Measurements from ENCODE around the gene LDB3.
A peak's percentile ranks its signal among the peaks of the same experiment; 100 is the strongest.

Gene LDB3

GRCh38 chr10:86678999-86679792, 10.9 kb downstream of the LDB3 start:
- peak; percentile 64 for DNase-seq
- in situ Hi-C loops (cut with MboI; ENCODE audit: low pct_unique_long_range_greater_than_20kb, low sequenced_read_pairs): no loop called here

- in situ Hi-C loops (cut with MboI; ENCODE audit: low pct_unique_long_range_greater_than_20kb, low sequenced_read_pairs): no loop called here
- DNase-seq: no peak
Measured at GRCh38 chr10:86681047-86681446, 12.7 kb downstream of the LDB3 start.

DNA sequence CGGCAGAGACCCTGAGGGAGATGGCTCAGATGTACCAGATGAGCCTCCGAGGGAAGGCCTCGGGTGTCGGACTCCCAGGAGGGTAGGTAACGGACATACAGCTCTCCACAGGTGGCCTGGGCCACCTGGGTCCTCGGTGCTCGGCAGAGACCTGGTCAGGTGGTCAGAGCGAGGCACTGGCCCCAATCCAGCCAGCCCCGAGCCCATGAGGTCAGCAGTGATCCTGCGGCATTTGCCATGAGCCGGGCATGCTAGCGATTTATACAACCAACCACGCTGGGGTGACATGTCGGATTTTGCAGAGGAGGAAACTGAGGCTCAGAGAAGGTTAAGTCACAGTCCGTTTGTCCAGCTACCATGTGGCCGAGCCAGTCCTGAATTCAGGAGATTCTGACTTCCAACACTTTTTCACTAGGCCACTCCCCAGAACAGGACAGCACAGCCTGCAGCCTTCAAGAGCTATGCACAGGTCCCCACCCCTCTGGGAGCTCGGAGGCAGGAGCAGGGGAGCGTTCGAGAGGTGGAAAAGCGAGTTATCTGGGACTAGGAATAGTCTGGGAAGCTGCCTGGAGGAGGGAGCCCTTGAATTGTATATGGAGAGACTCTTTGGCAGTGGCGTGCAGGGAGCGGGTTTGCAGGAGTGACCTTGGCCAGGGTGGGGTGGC, 13.5 kb downstream of the LDB3 start:
- in situ Hi-C loops (cut with MboI; ENCODE audit: low pct_unique_long_range_greater_than_20kb, low sequenced_read_pairs): no loop called here

DNA sequence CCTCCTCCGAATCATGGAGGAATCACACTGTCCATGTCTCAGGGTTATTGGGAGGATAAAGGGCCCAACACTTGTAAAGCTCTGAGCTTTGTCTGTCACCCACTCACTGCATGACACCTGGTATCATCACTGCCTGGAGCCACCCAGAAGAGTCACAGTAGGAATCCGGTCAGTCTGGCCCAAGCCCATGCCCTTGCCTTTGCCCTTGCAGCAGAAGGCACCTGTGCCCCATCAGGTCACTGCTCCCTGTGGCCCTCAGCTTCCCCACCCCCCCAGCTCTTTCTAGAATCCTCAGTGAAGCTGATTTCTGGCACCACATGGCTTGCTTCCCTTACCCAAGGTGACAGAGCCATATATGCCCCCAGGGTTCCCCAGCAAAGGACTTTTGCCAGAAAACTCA, 14.4 kb downstream of the LDB3 start:
- no peak for DNase-seq
- in situ Hi-C loops (cut with MboI; ENCODE audit: low pct_unique_long_range_greater_than_20kb, low sequenced_read_pairs): no loop called here

More for the DNA sequence above, 13.5 kb downstream of the LDB3 start:
- no peak for DNase-seq

GRCh38 chr10:86684331-86685097, 16.2 kb downstream of the LDB3 start:
- peak; percentile 28 for DNase-seq
- in situ Hi-C loops (cut with MboI; ENCODE audit: low pct_unique_long_range_greater_than_20kb, low sequenced_read_pairs): no loop called here

DNA sequence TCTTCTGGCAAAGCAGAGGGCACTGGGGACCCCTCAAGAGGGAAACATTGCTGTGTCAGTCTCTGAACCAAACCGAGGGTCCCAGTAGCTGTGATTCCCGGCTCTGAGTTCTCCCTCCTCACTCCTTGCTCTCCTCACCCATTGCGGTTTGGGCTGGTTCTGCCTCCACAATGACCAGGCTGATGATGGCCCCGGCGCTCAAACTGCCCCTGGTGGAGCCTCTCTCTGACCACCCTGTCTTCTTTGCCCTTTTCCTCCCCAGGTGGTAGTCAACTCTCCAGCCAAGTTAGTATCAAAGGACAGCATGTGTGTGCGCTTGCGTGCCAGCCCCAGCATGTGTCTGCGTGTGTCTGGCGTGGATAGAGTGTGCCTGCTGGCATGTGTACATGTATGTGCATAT, 17.1 kb downstream of the LDB3 start:
- DNase-seq: no peak
- in situ Hi-C loops (cut with MboI; ENCODE audit: low pct_unique_long_range_greater_than_20kb, low sequenced_read_pairs): no loop called here

- in situ Hi-C loops (cut with MboI; ENCODE audit: low pct_unique_long_range_greater_than_20kb, low sequenced_read_pairs): no loop called here
- no peak for DNase-seq
Measured at GRCh38 chr10:86685893-86686632, 17.8 kb downstream of the LDB3 start.

DNA sequence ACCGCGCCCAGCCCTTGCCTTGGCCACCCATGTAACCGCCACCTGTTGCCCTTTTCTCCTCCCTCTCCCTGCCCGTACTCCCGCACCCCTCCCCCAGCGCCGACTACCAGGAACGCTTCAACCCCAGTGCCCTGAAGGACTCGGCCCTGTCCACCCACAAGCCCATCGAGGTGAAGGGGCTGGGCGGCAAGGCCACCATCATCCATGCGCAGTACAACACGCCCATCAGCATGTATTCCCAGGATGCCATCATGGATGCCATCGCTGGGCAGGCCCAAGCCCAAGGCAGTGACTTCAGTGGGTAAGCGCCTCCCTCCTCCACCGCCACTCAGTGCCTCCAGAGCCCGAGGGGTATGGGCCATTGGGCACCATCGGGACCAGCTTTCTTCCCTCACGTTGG, 18.7 kb downstream of the LDB3 start:
- no peak for DNase-seq
- in situ Hi-C loops (cut with MboI; ENCODE audit: low pct_unique_long_range_greater_than_20kb, low sequenced_read_pairs): no loop called here

GRCh38 chr10:86687750-86688149, 19.4 kb downstream of the LDB3 start:
- DNase-seq: no peak
- in situ Hi-C loops (cut with MboI; ENCODE audit: low pct_unique_long_range_greater_than_20kb, low sequenced_read_pairs): no loop called here

- in situ Hi-C loops (cut with MboI; ENCODE audit: low pct_unique_long_range_greater_than_20kb, low sequenced_read_pairs): no loop called here
- DNase-seq: peak; percentile 79
Measured at GRCh38 chr10:86688398-86688921, 20.1 kb downstream of the LDB3 start.

GRCh38 chr10:86689146-86689545, 20.8 kb downstream of the LDB3 start:
- in situ Hi-C loops (cut with MboI; ENCODE audit: low pct_unique_long_range_greater_than_20kb, low sequenced_read_pairs): no loop called here
- DNase-seq: no peak

DNA sequence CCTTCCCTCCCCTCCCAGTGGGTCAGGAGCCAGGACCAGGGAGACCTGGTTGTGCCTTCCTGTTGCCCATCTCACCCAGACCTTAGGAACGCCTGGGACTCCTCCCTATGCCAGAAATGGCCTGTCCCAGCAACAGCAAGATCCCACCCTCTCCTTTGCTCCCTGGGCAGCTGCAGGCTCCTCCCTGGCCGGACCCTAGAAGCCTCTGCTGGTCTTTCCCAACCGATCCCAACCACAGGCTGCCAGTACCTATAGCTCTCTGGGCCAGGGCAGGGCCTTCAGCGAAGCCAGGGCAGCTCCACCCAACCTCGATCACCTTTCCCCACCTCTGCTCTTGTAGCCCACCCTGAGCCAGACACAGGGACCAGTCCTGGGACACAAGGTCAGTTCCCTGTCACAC, 21.9 kb downstream of the LDB3 start:
- in situ Hi-C loops (cut with MboI; ENCODE audit: low pct_unique_long_range_greater_than_20kb, low sequenced_read_pairs): no loop called here

GRCh38 chr10:86690657-86691084, 22.4 kb downstream of the LDB3 start:
- in situ Hi-C loops (cut with MboI; ENCODE audit: low pct_unique_long_range_greater_than_20kb, low sequenced_read_pairs): no loop called here
- no peak for DNase-seq

More for the DNA sequence above, 21.9 kb downstream of the LDB3 start:
- no peak for DNase-seq

- no peak for DNase-seq
- in situ Hi-C loops (cut with MboI; ENCODE audit: low pct_unique_long_range_greater_than_20kb, low sequenced_read_pairs): no loop called here
Measured at GRCh38 chr10:86691333-86692022, 23.2 kb downstream of the LDB3 start.

GRCh38 chr10:86692023-86692514, 23.8 kb downstream of the LDB3 start:
- no peak for DNase-seq
- in situ Hi-C loops (cut with MboI; ENCODE audit: low pct_unique_long_range_greater_than_20kb, low sequenced_read_pairs): no loop called here

DNA sequence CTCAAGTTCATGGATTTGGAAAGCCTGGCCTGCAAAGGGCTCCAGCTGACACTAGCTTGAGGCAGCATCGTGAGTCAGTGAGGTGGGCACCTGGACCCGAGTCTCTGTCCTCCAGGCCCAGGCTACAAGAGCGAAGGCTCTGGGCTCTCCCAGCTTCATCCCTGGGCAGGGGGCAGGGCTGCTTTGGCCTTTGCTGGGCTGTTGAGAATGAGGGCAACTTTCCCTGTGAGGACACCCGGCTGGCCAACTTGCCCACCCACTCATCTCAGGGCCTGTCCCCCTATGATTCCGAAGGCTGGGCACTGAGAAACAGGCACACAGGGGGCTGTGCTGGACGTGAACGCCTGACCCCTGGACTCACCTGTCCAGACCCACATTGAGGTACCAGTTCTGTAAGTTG, 24.4 kb downstream of the LDB3 start:
- DNase-seq: no peak
- in situ Hi-C loops (cut with MboI; ENCODE audit: low pct_unique_long_range_greater_than_20kb, low sequenced_read_pairs): no loop called here

DNA sequence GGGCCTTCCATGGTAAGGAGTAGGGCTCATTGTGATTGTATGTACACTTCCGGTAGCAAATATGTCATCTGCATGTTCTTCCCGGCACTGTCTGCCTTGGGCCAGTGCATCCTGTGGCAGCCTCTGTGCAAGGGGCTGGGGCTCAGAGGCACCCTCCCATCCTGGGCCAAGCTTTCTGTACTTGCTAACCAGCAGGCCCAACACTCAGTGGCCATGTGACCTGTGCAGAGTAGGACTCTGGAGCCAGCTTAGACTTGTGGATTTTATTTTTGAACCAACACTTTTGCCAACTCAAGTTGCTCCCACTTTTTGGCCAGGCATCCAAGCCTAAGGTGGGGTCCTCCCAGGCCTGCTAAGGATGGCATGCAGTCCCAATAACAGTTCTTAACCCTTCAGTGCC, 25.0 kb downstream of the LDB3 start:
- no peak for DNase-seq
- in situ Hi-C loops (cut with MboI; ENCODE audit: low pct_unique_long_range_greater_than_20kb, low sequenced_read_pairs): no loop called here

DNA sequence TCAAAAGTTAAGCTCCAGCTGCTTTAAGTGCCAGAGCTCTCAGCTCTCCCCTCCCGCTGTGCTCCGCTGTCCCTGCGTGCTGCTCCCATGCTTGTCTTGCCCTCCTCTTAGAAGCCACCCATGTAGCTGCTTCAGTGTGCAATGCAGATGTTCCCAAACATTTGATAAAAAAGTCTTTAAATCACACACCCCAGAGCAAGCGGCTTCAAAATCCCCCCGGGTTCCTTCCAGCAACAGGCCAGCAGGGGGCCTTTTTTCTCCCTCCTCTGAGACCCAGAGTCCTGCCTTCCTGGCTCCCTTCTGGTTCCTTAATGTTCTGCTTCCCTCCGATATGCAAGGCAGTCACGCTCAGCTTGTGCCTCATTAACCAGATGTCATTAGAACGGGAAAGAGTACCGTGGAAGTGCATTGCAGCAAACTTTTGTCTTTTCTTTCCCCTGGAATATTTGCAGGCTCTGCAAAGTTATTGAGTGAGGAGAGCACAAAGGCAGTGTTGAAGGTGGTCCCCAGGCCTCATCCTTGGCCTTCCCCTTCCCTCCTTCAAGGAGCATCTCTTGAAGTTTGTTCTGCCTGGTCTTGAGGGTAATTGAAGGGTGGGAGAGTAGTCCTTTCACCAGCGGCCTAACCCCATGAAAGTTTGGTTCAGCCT, 25.5 kb downstream of the LDB3 start:
- in situ Hi-C loops (cut with MboI; ENCODE audit: low pct_unique_long_range_greater_than_20kb, low sequenced_read_pairs): no loop called here
- peak; percentile 72 for DNase-seq
